Measurements from ENCODE around the gene TTLL12.
A peak's percentile ranks its signal among the peaks of the same experiment; 100 is the strongest.
"Not testable (repeated sequence)": the region's sequence is repeated elsewhere in the genome, so short reads cannot be mapped to it uniquely, and the experiment has no call there.

Gene TTLL12

DNA sequence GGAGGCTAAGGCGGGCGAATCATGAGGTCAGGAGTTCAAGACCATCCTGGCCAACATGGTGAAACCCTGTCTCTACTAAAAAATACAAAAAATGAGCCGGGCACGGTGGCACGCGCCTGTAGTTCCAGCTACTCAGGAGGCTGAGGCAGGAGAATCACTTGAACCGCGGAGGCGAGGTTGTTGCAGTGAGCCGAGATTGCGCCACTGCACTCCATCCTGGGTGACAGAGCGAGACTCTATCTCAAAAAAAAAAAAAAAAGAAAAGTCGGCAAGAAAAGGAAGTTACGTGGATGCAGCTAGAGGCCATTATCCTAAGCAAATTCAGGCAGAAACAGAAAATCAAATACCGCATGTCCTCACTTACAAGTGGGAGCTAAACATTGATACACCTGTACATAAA, 40.6 kb downstream of the TTLL12 start:
- H3K4me3 ChIP-seq (ENCODE audit: low read depth in 1 of 2, low read length in 2 of 2), result not testable (repeated sequence)

DNA sequence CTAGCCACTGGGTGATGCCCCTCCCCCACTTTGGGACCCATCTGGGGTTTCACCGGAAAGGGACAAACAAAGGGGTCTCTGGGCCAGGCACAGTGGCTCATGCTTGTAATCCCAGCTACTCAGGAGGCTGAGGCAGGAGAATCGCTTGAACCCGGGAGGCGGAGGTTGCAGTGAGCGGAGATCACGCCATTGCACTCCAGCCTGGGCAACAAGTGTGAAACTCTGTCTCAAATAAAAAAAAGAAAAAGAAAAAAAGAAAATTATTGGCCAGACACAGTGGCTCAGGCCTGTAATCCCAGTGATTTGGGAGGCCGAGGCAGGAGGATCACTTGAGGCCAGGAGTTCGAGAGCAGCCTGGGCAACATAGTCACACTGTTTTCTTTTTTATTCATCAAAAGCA, 41.6 kb downstream of the TTLL12 start:
- H3K4me3 ChIP-seq (ENCODE audit: low read depth in 1 of 2, low read length in 2 of 2); H3K36me3 ChIP-seq (ENCODE audit: insufficient read depth, low read length); H3K9ac ChIP-seq (ENCODE audit: low read length); H3K27ac ChIP-seq (ENCODE audit: low read depth, low read length); H3K27me3 ChIP-seq (ENCODE audit: control insufficient read depth in 1 of 2, insufficient read depth in 2 of 2, low read length in 2 of 2); H3K9me3 ChIP-seq (ENCODE audit: low read length): not testable (repeated sequence)
- peaks cover 12% of the 10 kb centered on the region for H3K4me1 ChIP-seq (ENCODE audit: insufficient read depth, low read length)

More for the DNA sequence above, 40.6 kb downstream of the TTLL12 start:
- peaks cover 19% of the 10 kb centered on the region for H3K4me1 ChIP-seq (ENCODE audit: insufficient read depth, low read length)
- H3K27ac ChIP-seq (ENCODE audit: low read depth, low read length); H3K9ac ChIP-seq (ENCODE audit: low read length); H3K36me3 ChIP-seq (ENCODE audit: insufficient read depth, low read length); H3K27me3 ChIP-seq (ENCODE audit: control insufficient read depth in 1 of 2, insufficient read depth in 2 of 2, low read length in 2 of 2); H3K9me3 ChIP-seq (ENCODE audit: low read length): not testable (repeated sequence)

DNA sequence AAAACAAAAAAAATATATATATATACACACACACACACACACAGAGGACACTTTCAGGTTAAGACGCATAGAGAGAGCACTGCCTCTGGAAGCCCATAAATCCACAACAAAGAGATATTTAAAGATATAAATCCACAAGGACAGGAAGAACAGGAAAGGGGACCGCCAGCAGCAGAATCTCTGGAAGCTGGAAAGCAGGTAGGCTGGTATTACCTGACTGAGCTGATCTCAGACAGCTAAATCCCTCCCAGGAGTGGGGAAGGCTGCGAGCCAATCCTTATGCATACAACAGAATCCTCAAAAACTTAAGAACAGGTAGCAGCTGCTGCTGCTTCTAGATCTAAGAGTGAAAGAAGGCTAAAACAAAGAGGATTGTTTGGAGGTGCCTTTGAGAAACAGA, 42.0 kb downstream of the TTLL12 start:
- Histone ChIP-seq H3K27ac (ENCODE audit: low read depth, low read length) (no peak overlapping the region), H3K36me3 (ENCODE audit: insufficient read depth, low read length) (peaks cover 13% of the 10 kb centered on the region), H3K9me3 (ENCODE audit: low read length) (no peaks in the 10 kb centered on the region), H3K4me1 (ENCODE audit: insufficient read depth, low read length) (peaks cover 11% of the 10 kb centered on the region), H3K9ac (ENCODE audit: low read length) (no peak overlapping the region), H3K4me3 (ENCODE audit: low read depth in 1 of 2, low read length in 2 of 2) (no peak overlapping the region), H3K27me3 (ENCODE audit: control insufficient read depth in 1 of 2, insufficient read depth in 2 of 2, low read length in 2 of 2) (no peaks in the 10 kb centered on the region)

DNA sequence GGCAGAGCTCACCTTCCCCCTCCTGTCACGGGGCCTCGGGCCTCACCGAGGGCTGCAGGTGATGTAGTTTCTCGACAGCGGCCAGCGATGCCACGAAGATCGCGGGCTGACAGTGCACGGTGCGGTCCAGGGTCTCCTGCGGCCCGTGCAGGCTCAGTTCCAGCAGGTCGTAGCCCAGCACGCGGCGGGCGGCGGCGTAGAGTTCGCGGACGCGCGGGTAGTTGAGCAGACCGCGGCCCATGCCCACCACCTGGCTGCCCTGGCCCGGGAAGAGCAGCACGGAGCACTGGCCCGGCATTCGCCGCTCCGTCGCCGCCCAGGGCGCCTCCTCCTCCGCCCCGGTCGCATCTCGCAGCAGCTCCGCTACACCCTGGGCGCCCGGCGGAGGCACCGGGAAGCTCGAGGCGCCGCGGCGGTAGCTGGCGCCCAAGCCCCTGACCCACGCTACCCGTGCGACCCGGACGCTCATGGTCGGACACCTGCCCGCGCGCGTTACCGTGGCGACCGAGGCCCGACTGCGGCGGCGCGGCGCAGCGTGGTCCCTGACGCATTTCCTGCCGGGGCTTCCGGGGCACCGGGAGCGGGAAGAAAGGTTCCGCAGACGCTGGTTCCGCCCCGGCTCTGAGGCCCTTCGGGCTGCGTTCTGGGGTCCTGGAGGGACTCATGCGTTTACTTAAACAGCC, 43.9 kb downstream of the TTLL12 start, which contains the start of gene MCAT:
Gene MCAT, minus strand, starts transcription at position 519 of the 683 bp plus-strand sequence. Its CDS starts 50 bp downstream, at position 469.
- H3K9ac ChIP-seq (ENCODE audit: low read length), result peak within 1 kb of the TSS; percentile 27
- H3K27ac ChIP-seq (ENCODE audit: low read depth, low read length), result peak within 1 kb of the TSS; percentile 32
- H3K36me3 ChIP-seq (ENCODE audit: insufficient read depth, low read length), result peaks cover 29% of the 10 kb centered on the region
- H3K4me1 ChIP-seq (ENCODE audit: insufficient read depth, low read length), result peaks cover 11% of the 10 kb centered on the region
- no peaks in the 10 kb centered on the region for H3K27me3 ChIP-seq (ENCODE audit: control insufficient read depth in 1 of 2, insufficient read depth in 2 of 2, low read length in 2 of 2)
- H3K9me3 ChIP-seq (ENCODE audit: low read length), result no peaks in the 10 kb centered on the region
- H3K4me3 ChIP-seq (ENCODE audit: low read depth in 1 of 2, low read length in 2 of 2), result peak within 1 kb of the TSS; percentile 76

DNA sequence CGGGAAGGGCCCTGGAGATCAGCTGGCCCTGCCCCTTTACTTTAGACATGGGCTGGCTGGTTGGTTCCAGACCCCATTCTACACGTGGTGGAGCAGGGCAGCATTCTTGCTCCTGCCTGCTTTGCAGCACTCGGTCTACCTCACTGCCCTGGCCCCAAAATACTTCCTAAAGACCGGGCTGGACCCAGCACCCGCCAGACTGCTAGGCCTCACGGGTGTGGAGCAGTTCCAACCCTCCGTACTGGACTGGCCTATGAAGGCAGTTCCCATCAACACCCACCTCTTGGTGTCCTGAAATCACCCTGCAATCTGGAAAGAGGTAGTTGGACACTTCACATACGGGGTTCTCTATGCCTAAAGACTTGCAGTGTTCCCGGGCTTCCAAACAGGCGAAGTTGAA, 50.1 kb downstream of the TTLL12 start:
- Histone ChIP-seq H3K9ac (ENCODE audit: low read length) (no peak overlapping the region), H3K27me3 (ENCODE audit: control insufficient read depth in 1 of 2, insufficient read depth in 2 of 2, low read length in 2 of 2) (no peaks in the 10 kb centered on the region), H3K4me3 (ENCODE audit: low read depth in 1 of 2, low read length in 2 of 2) (no peak overlapping the region), H3K4me1 (ENCODE audit: insufficient read depth, low read length) (peaks cover under 1% of the 10 kb centered on the region), H3K36me3 (ENCODE audit: insufficient read depth, low read length) (peaks cover 76% of the 10 kb centered on the region), H3K9me3 (ENCODE audit: low read length) (no peaks in the 10 kb centered on the region), H3K27ac (ENCODE audit: low read depth, low read length) (no peak overlapping the region)

DNA sequence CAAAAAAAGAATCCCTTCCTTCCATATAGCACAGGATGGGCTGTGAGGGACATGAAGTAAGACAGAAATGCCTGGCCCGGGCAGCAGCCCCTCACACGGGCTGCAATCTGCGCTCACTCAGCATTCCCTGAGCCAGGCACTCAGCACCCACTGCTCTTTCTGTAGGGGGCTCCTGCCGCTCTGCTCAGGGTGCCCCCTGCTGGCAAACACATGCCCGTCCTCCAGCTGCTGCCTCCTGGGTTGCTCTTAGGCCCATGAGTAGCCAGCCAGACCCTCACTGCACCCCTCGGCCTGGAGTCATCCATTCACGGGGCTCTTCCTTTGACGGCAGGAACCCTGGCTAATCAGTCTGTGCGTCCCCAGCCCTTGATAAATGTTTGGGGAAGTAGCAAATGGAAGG, 50.7 kb downstream of the TTLL12 start:
- no peak overlapping the region for H3K9ac ChIP-seq (ENCODE audit: low read length)
- H3K9me3 ChIP-seq (ENCODE audit: low read length), result no peaks in the 10 kb centered on the region
- H3K27ac ChIP-seq (ENCODE audit: low read depth, low read length), result no peak overlapping the region
- peaks cover 76% of the 10 kb centered on the region for H3K36me3 ChIP-seq (ENCODE audit: insufficient read depth, low read length)
- H3K4me1 ChIP-seq (ENCODE audit: insufficient read depth, low read length), result no peaks in the 10 kb centered on the region
- H3K27me3 ChIP-seq (ENCODE audit: control insufficient read depth in 1 of 2, insufficient read depth in 2 of 2, low read length in 2 of 2), result no peaks in the 10 kb centered on the region
- no peak overlapping the region for H3K4me3 ChIP-seq (ENCODE audit: low read depth in 1 of 2, low read length in 2 of 2)

DNA sequence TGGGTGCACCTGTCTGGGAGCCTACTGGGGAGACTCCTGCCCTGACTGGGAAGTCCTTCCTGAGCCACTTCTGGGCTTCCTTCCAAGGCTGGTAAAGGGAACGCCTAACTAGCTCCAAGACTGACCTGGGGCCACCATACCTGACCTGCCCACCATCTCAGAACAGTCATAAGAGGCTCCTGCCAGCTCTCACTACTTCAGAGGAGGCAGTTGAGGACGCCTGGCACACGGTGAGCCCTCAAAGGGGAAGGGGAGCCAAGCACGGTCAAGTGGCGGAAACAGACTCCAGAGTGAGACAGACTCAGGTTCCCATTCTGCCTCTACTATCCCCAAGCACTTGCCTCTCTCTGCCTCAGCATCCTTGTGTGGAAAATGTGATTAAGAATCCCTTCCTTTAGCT, 51.4 kb downstream of the TTLL12 start:
- no peak overlapping the region for H3K27ac ChIP-seq (ENCODE audit: low read depth, low read length)
- H3K36me3 ChIP-seq (ENCODE audit: insufficient read depth, low read length), result peaks cover 69% of the 10 kb centered on the region

DNA sequence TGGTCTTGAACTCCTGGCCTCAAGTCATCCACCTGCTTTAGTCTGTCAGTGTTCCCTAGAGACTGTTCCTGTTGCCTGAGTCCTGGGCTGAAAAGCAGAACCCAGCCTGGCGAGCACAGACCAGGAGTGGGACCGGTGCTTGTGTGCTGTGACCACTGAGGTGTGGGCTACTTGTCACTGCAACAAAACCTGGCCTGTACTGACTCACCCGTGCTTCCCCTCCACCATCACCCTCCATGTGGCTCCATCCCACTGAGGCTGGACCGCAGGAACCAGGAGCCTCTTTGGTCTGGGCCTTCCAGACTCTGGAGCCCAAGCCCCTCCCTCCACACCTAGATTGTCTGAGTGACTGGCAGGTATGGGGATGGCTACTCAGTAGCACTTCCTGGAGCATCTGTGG, 52.4 kb downstream of the TTLL12 start:
- Histone ChIP-seq H3K9ac (ENCODE audit: low read length) (no peak overlapping the region), H3K4me3 (ENCODE audit: low read depth in 1 of 2, low read length in 2 of 2) (no peak overlapping the region), H3K9me3 (ENCODE audit: low read length) (no peaks in the 10 kb centered on the region), H3K4me1 (ENCODE audit: insufficient read depth, low read length) (no peaks in the 10 kb centered on the region), H3K27me3 (ENCODE audit: control insufficient read depth in 1 of 2, insufficient read depth in 2 of 2, low read length in 2 of 2) (no peaks in the 10 kb centered on the region), H3K36me3 (ENCODE audit: insufficient read depth, low read length) (peaks cover 60% of the 10 kb centered on the region), H3K27ac (ENCODE audit: low read depth, low read length) (no peak overlapping the region)

More for the DNA sequence above, 51.4 kb downstream of the TTLL12 start:
- Histone ChIP-seq H3K9me3 (ENCODE audit: low read length) (no peaks in the 10 kb centered on the region), H3K4me1 (ENCODE audit: insufficient read depth, low read length) (no peaks in the 10 kb centered on the region), H3K9ac (ENCODE audit: low read length) (no peak overlapping the region), H3K27me3 (ENCODE audit: control insufficient read depth in 1 of 2, insufficient read depth in 2 of 2, low read length in 2 of 2) (no peaks in the 10 kb centered on the region), H3K4me3 (ENCODE audit: low read depth in 1 of 2, low read length in 2 of 2) (no peak overlapping the region)

DNA sequence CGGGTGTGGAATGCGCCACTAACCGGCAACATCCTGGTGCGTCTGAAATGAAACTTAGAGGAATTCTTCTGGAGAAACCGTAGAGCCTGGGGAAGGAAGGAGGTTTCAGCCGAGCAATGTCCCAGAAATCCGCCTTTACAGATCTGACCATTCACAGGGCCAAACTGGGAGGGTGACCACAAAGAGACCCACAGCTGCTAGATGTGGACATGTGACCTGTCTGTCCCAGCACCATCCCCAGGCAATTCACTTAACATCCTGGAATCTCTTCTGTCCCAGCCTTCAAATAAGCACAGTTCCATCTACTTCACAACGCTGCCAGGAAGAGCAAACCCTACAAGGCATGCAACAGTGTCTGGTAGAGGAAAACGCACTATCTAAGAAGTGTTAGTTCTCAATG, 53.5 kb downstream of the TTLL12 start:
- Histone ChIP-seq H3K27ac (ENCODE audit: low read depth, low read length) (no peak overlapping the region), H3K9me3 (ENCODE audit: low read length) (no peaks in the 10 kb centered on the region), H3K36me3 (ENCODE audit: insufficient read depth, low read length) (peaks cover 50% of the 10 kb centered on the region), H3K9ac (ENCODE audit: low read length) (no peak overlapping the region), H3K4me3 (ENCODE audit: low read depth in 1 of 2, low read length in 2 of 2) (no peak overlapping the region), H3K27me3 (ENCODE audit: control insufficient read depth in 1 of 2, insufficient read depth in 2 of 2, low read length in 2 of 2) (peaks cover 0 to 4% of the 10 kb centered on the region in 2 donors), H3K4me1 (ENCODE audit: insufficient read depth, low read length) (no peaks in the 10 kb centered on the region)

DNA sequence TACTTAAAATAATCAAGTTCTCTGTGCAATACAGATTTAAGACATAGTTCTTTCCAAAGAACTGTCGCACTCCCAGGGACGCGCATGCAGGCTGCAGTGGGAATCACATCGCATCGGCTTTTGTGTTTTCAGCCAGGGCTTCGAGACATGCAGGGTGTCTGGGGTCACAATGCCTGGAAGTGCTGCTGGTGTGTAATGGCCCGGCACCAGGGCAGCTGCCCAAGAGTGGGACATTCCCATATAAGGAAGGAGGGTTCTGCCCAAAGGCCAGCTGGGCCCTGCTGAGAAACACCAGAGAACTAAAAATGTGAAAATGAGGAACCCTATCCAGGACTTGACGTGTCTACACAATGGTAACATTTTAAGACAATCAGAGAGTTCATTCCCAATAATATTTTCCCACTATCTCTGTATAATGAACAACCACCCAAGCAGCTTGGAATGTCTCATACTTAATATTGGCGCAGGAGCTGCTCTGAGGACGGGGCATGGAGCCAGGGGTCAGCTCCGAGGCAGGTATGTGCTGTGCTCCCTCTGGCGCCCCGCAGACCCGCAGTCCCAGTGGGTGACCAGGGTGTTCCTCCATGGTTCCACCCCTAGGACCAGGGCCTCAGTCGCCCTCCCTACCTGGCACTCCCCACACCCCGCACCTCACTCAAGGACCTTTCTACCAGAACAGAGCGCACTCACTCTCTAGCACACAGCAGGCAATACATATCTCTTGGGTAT, 55.0 kb downstream of the TTLL12 start:
- Histone ChIP-seq H3K36me3 (ENCODE audit: insufficient read depth, low read length) (peaks cover 38% of the 10 kb centered on the region), H3K27ac (ENCODE audit: low read depth, low read length) (no peak overlapping the region), H3K4me1 (ENCODE audit: insufficient read depth, low read length) (no peaks in the 10 kb centered on the region), H3K27me3 (ENCODE audit: control insufficient read depth in 1 of 2, insufficient read depth in 2 of 2, low read length in 2 of 2) (peaks cover 0 to 4% of the 10 kb centered on the region in 2 donors), H3K9me3 (ENCODE audit: low read length) (no peaks in the 10 kb centered on the region), H3K9ac (ENCODE audit: low read length) (no peak overlapping the region), H3K4me3 (ENCODE audit: low read depth in 1 of 2, low read length in 2 of 2) (no peak overlapping the region)

DNA sequence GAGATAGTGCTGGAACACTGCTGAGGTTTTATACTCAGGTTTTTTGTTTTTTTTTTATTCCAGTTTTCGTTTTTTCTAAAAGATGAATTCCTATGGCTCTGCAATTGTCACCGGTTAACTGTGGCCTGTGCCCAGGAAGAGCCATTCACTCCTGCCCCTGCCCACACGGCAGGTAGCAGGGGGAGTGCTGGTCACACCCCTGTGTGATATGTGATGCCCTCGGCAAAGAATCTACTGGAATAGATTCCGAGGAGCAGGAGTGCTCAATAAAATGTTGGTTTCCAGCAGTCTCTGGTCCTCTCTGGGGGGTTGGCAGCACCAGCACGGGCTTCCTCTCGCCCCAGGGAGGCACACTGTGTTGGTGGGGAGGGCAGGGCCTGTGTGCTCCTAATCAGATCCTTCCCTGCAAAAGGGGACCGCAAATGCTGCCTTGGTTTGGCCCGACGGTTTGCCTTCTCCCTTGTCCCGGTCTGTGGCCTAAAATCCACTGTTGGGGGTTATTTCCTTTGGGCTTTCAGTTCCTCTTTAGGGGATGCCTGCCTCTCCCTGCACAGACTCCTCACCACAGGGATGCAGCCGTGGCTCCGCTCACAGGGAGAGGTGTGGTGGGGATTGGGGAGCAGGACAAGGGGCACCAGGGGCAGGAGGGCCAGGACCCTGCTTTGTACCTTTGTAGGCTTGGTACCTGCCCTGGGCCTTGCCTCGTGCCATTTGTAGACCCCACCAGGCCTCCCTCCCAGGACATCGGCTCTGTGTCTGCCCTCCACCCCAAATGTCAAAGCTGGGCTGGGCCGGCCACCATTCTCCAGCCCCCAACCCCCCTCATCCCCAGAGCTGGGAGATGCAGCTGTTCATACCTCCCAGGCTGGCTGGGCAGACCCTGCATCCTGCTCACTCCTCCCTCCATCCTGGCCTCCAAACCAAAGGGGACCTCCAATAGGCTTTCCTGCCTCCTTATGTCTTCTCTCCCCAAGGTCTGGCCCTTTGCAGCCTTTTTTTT, 57.2 kb downstream of the TTLL12 start:
- no peak overlapping the region for H3K4me3 ChIP-seq (ENCODE audit: low read depth in 1 of 2, low read length in 2 of 2)
- H3K4me1 ChIP-seq (ENCODE audit: insufficient read depth, low read length), result no peaks in the 10 kb centered on the region
- H3K27ac ChIP-seq (ENCODE audit: low read depth, low read length), result no peak overlapping the region
- no peaks in the 10 kb centered on the region for H3K9me3 ChIP-seq (ENCODE audit: low read length)
- H3K36me3 ChIP-seq (ENCODE audit: insufficient read depth, low read length), result peaks cover 22% of the 10 kb centered on the region
- no peak overlapping the region for H3K9ac ChIP-seq (ENCODE audit: low read length)
- H3K27me3 ChIP-seq (ENCODE audit: control insufficient read depth in 1 of 2, insufficient read depth in 2 of 2, low read length in 2 of 2), result peaks cover 0 to 4% of the 10 kb centered on the region in 2 donors

Measured in muscle layer of colon (tissue), 2 donors.